MCF 10A (cell line): ENCODE data around the gene DSEL. TPM values are rescaled to one million over a fixed set of nuclear protein-coding genes. Genes with fewer than 3 reads are reported as not detected.

Source experiments
- BruUV-seq: library from RNA; stranded (reverse); fragments of 400-500 nt; replicated peaks from 2 replicates; lab custom pipeline; 2021; lab: Mats Ljungman, UMichigan
- CTCF ChIA-PET: fragments of 300-600 bp; sonication (Branson Sonifier 250); formaldehyde crosslinking; extraction: SDS; loops from one replicate; lab custom pipeline; 2021; ENCODE audit warnings: antibody characterized with exemption, inconsistent platforms; lab: Yijun Ruan, JAX
- POLR2A ChIA-PET: fragments of 300-600, 350-650 bp; sonication (Branson Sonifier 250); formaldehyde crosslinking; extraction: SDS; loops from one replicate; lab custom pipeline; 2020; ENCODE audit warnings: antibody characterized with exemption, inconsistent platforms; lab: Yijun Ruan, JAX
- DNase-seq: peaks from one replicate; pipeline ENCODE4 v3.0.0-alpha.2; 2018; ENCODE audit not compliant: unreplicated experiment
- H3K27ac Mint-ChIP-seq: one replicate; pipeline ENCODE4 v1.8.0; 2022; ENCODE audit warnings: mild to moderate bottlenecking, low read depth, mixed read lengths; ENCODE audit not compliant: unreplicated experiment
- H3K27me3 Mint-ChIP-seq: one replicate; pipeline ENCODE4 v1.8.0; 2022; ENCODE audit warnings: mixed read lengths; ENCODE audit not compliant: insufficient read depth, unreplicated experiment
- H3K36me3 Mint-ChIP-seq: one replicate; pipeline ENCODE4 v1.8.0; 2022; ENCODE audit warnings: mild to moderate bottlenecking, moderate library complexity, mixed read lengths; ENCODE audit not compliant: insufficient read depth, unreplicated experiment
- H3K4me1 Mint-ChIP-seq: one replicate; pipeline ENCODE4 v1.8.0; 2022; ENCODE audit warnings: mixed read lengths; ENCODE audit not compliant: insufficient read depth, unreplicated experiment
- H3K4me3 Mint-ChIP-seq: one replicate; pipeline ENCODE4 v1.8.0; 2022; ENCODE audit warnings: mild to moderate bottlenecking, moderate library complexity, mixed read lengths; ENCODE audit not compliant: unreplicated experiment
- H3K9me3 Mint-ChIP-seq: one replicate; pipeline ENCODE4 v1.8.0; 2022; ENCODE audit warnings: mixed read lengths; ENCODE audit not compliant: unreplicated experiment
- CTCF ChIP-seq: fragments of 200-600 bp; IDR thresholded peaks from one replicate; pipeline ENCODE4 v1.8.0; 2022; ENCODE audit warnings: antibody characterized with exemption, mild to moderate bottlenecking; ENCODE audit not compliant: unreplicated experiment
- intact Hi-C: fragments of 100-400 bp; cut with micrococcal nuclease; formaldehyde crosslinking; loops from 2 replicates; pipeline ENCODE4 v1.14.1; 2022
- total RNA-seq: library from RNA; stranded (reverse); gene quantifications from 2 replicates; pipeline ENCODE4 v1.2.3, GENCODE V29; 2022

DSEL gene
- total RNA-seq, 1 experiment from 2014 or later = 14.9 TPM

- no peaks in the 10 kb centered on the region for H3K9me3 Mint-ChIP-seq
- intact Hi-C loops = no loop called here
- peaks cover 20% of the 10 kb centered on the region for H3K4me1 Mint-ChIP-seq
- no peak overlapping the region for H3K27ac Mint-ChIP-seq
- TF ChIP-seq CTCF = no peak
- H3K27me3 Mint-ChIP-seq = no peaks in the 10 kb centered on the region
- no peak overlapping the region for H3K4me3 Mint-ChIP-seq
- ChIA-PET CTCF (interaction anchor here (1.0 kb wide), 1 partner anchor 472 kb away, joined by 5 read pairs; no protein-coding TSS in a partner anchor), POLR2A (interaction anchor here (1.2 to 1.3 kb wide), 3 partner anchors 25 to 32 kb away, joined by 3 to 8 read pairs (median 4); partner anchors contain the start of gene DSEL)
- BruUV-seq = no TSS peak
- DNase-seq = peak; percentile 2
- peaks cover 7% of the 10 kb centered on the region for H3K36me3 Mint-ChIP-seq
These were observed 33.4 kb upstream of the DSEL start for GRCh38 chr18:67549946-67550345.

GRCh38 chr18:67545681-67546080 is 29.2 kb upstream of the DSEL start:
- BruUV-seq = no TSS peak
- CTCF ChIA-PET = no interaction called here
- Mint-ChIP-seq H3K27ac (no peak overlapping the region), H3K36me3 (no peaks in the 10 kb centered on the region), H3K4me1 (peaks cover 13% of the 10 kb centered on the region), H3K27me3 (no peaks in the 10 kb centered on the region), H3K9me3 (no peaks in the 10 kb centered on the region), H3K4me3 (no peak overlapping the region)
- POLR2A ChIA-PET = no interaction called here
- intact Hi-C loops = no loop called here
- no peak for TF ChIP-seq CTCF
- no peak for DNase-seq

- H3K36me3 Mint-ChIP-seq = no peaks in the 10 kb centered on the region
- no peaks in the 10 kb centered on the region for H3K9me3 Mint-ChIP-seq
- no TSS peak for BruUV-seq
These were observed 24.0 kb upstream of the DSEL start for GRCh38 chr18:67540559-67540958.

GRCh38 chr18:67531929-67532328 is 15.4 kb upstream of the DSEL start:
- no peak for DNase-seq
- H3K4me3 Mint-ChIP-seq = no peak overlapping the region
- no peaks in the 10 kb centered on the region for H3K9me3 Mint-ChIP-seq
- no peak overlapping the region for H3K27ac Mint-ChIP-seq
- H3K27me3 Mint-ChIP-seq = no peaks in the 10 kb centered on the region
- no peaks in the 10 kb centered on the region for H3K4me1 Mint-ChIP-seq
- H3K36me3 Mint-ChIP-seq = no peaks in the 10 kb centered on the region
- BruUV-seq = no TSS peak
- POLR2A ChIA-PET = interaction anchor here (0.6 to 1.3 kb wide), 4 partner anchors 11 to 15 kb away, joined by 3 read pairs; no protein-coding TSS in a partner anchor
- TF ChIP-seq CTCF = no peak
- CTCF ChIA-PET = no interaction called here
- intact Hi-C loops = no loop called here

More at GRCh38 chr18:67540559-67540958, 24.0 kb upstream of the DSEL start:
- H3K27ac Mint-ChIP-seq = no peak overlapping the region
- intact Hi-C loops = no loop called here
- H3K4me1 Mint-ChIP-seq = no peaks in the 10 kb centered on the region
- no peaks in the 10 kb centered on the region for H3K27me3 Mint-ChIP-seq
- no peak for DNase-seq
- TF ChIP-seq CTCF = no peak
- ChIA-PET CTCF (interaction anchor here (0.7 kb wide), 1 partner anchor 113 kb away, joined by 5 read pairs; no protein-coding TSS in a partner anchor), POLR2A (no interaction called here)
- H3K4me3 Mint-ChIP-seq = no peak overlapping the region
